HEK293T (cell line): ENCODE results near the gene PDGFRB.

ENCODE experiments used
- CTCF ChIA-PET: fragments of 350-600 bp; formaldehyde crosslinking; extraction: SDS; loops from one replicate; lab custom pipeline; 2021; ENCODE audit warnings: antibody characterized with exemption, inconsistent platforms; lab: Yijun Ruan, JAX
- POLR2A ChIA-PET: fragments of 350-600 bp; formaldehyde crosslinking; extraction: SDS; loops from one replicate; lab custom pipeline; 2020; ENCODE audit warnings: antibody characterized with exemption, inconsistent platforms; lab: Yijun Ruan, JAX
- DNase-seq: peaks from one replicate; pipeline ENCODE4 v3.0.0; 2012; ENCODE audit warnings: mixed read lengths; ENCODE audit errors: extremely low spot score
- ARNT ChIP-seq: fragments of 450-650 bp; IDR thresholded peaks from 2 replicates; pipeline ENCODE4 v1.6.1; 2017; ENCODE audit warnings: mild to moderate bottlenecking
- BHLHE40 ChIP-seq: fragments of 450-650 bp; IDR thresholded peaks from 2 replicates; pipeline ENCODE4 v1.6.1; 2016; ENCODE audit warnings: mild to moderate bottlenecking, moderate library complexity, borderline replicate concordance
- CTBP1 ChIP-seq: fragments of 450-650 bp; IDR thresholded peaks from 2 replicates; pipeline ENCODE4 v1.6.1; 2016; ENCODE audit warnings: borderline replicate concordance
- ELF4 ChIP-seq: fragments of 450-650 bp; IDR thresholded peaks from 2 replicates; pipeline ENCODE4 v1.6.1; 2017; ENCODE audit warnings: antibody characterized with exemption
- FOXA1 ChIP-seq: fragments of 450-650 bp; IDR thresholded peaks from 2 replicates; pipeline ENCODE4 v1.6.1; 2016; ENCODE audit warnings: mild to moderate bottlenecking
- FOXK2 ChIP-seq: fragments of 450-650 bp; IDR thresholded peaks from 2 replicates; pipeline ENCODE4 v1.6.1; 2016; ENCODE audit warnings: mild to moderate bottlenecking
- FOXM1 ChIP-seq: fragments of 450-650 bp; IDR thresholded peaks from 2 replicates; pipeline ENCODE4 v1.6.1; 2017; ENCODE audit warnings: mild to moderate bottlenecking, borderline replicate concordance
- HDGF ChIP-seq: fragments of 450-650 bp; IDR thresholded peaks from 2 replicates; pipeline ENCODE4 v1.6.1; 2017; ENCODE audit warnings: antibody characterized with exemption, borderline replicate concordance
- L3MBTL2 ChIP-seq: fragments of 450-650 bp; conservative IDR thresholded peaks from 2 replicates; pipeline ENCODE4 v1.6.1; 2016; ENCODE audit warnings: mild to moderate bottlenecking
- LEF1 ChIP-seq: fragments of 450-650 bp; IDR thresholded peaks from 2 replicates; pipeline ENCODE4 v1.6.1; 2017; ENCODE audit warnings: mild to moderate bottlenecking, borderline replicate concordance
- NFRKB ChIP-seq: fragments of 450-650 bp; IDR thresholded peaks from 2 replicates; pipeline ENCODE4 v1.6.1; 2016; ENCODE audit warnings: mild to moderate bottlenecking, moderate library complexity
- PKNOX1 ChIP-seq: fragments of 450-650 bp; IDR thresholded peaks from 2 replicates; pipeline ENCODE4 v1.6.1; 2016
- SP1 ChIP-seq: fragments of 450-650 bp; IDR thresholded peaks from 2 replicates; pipeline ENCODE4 v1.6.1; 2017
- SUZ12 ChIP-seq: fragments of 450-650 bp; IDR thresholded peaks from 2 replicates; pipeline ENCODE4 v1.6.1; 2016; ENCODE audit warnings: mild to moderate bottlenecking
- TARDBP ChIP-seq: fragments of 450-650 bp; IDR thresholded peaks from 2 replicates; pipeline ENCODE4 v1.6.1; 2016
- ZNF384 ChIP-seq: fragments of 450-650 bp; IDR thresholded peaks from 2 replicates; pipeline ENCODE4 v1.6.1; 2016

PDGFRB gene

GRCh38 chr5:150134198-150134588 is 21.5 kb downstream of the PDGFRB start:
- ChIA-PET POLR2A (no interaction called here), CTCF (interaction anchor here (0.9 to 2.1 kb wide), 2 partner anchors 24 to 81 kb away, joined by 4 to 5 read pairs; no protein-coding TSS in a partner anchor)
- TF ChIP-seq FOXM1: no peak
- no peak for DNase-seq

GRCh38 chr5:150133581-150134197 is 22.0 kb downstream of the PDGFRB start:
- ChIA-PET POLR2A (no interaction called here), CTCF (interaction anchor here (0.9 kb wide), 1 partner anchor 25 kb away, joined by 4 read pairs; no protein-coding TSS in a partner anchor)
- DNase-seq: no peak
- TF ChIP-seq HDGF (no peak), CTBP1 (no peak), FOXA1 (no peak), BHLHE40 (no peak), SP1 (no peak), FOXM1 (no peak), ZNF384 (no peak), NFRKB (no peak), TARDBP (no peak), LEF1 (no peak), ELF4 (no peak), ARNT (no peak), SUZ12 (no peak), FOXK2 (no peak), PKNOX1 (no peak), L3MBTL2 (no peak)

- no peak for TF ChIP-seq PKNOX1
- no peak for TF ChIP-seq FOXA1
- no peak for TF ChIP-seq CTBP1
- no peak for TF ChIP-seq ARNT
- TF ChIP-seq LEF1: no peak
- TF ChIP-seq FOXM1: no peak
- TF ChIP-seq HDGF: no peak
- no peak for TF ChIP-seq ELF4
- POLR2A ChIA-PET: no interaction called here
- CTCF ChIA-PET: no interaction called here
- no peak for DNase-seq
Measured at GRCh38 chr5:150132740-150133139, 22.9 kb downstream of the PDGFRB start.

GRCh38 chr5:150131978-150132694 is 23.5 kb downstream of the PDGFRB start:
- ChIA-PET POLR2A (no interaction called here), CTCF (interaction anchor here (1.7 kb wide), 1 partner anchor 31 kb away, joined by 4 read pairs; no protein-coding TSS in a partner anchor)
- no peak for DNase-seq
- no peak for TF ChIP-seq ELF4
- no peak for TF ChIP-seq SP1
- no peak for TF ChIP-seq FOXK2
- TF ChIP-seq ARNT: no peak
- no peak for TF ChIP-seq L3MBTL2
- no peak for TF ChIP-seq BHLHE40
- no peak for TF ChIP-seq FOXM1
- TF ChIP-seq SUZ12: no peak
- no peak for TF ChIP-seq FOXA1
- TF ChIP-seq CTBP1: no peak

GRCh38 chr5:150131461-150131860 is 24.2 kb downstream of the PDGFRB start:
- TF ChIP-seq BHLHE40 (no peak), CTBP1 (no peak), LEF1 (no peak), ARNT (no peak), HDGF (no peak), ZNF384 (no peak), NFRKB (no peak), FOXA1 (no peak), PKNOX1 (no peak), FOXK2 (no peak), TARDBP (no peak), L3MBTL2 (no peak), SP1 (no peak), ELF4 (no peak), SUZ12 (no peak), FOXM1 (no peak)
- ChIA-PET CTCF (interaction anchor here (1.7 kb wide), 1 partner anchor 31 kb away, joined by 4 read pairs; no protein-coding TSS in a partner anchor), POLR2A (no interaction called here)
- no peak for DNase-seq

GRCh38 chr5:150130493-150130922 is 25.1 kb downstream of the PDGFRB start:
- DNase-seq: no peak
- ChIA-PET POLR2A (no interaction called here), CTCF (interaction anchor here (0.6 to 1.7 kb wide), 7 partner anchors 8 to 715 kb away, joined by 3 to 6 read pairs (median 4); no protein-coding TSS in a partner anchor)
- TF ChIP-seq SP1 (no peak), CTBP1 (no peak), FOXM1 (no peak), PKNOX1 (no peak), TARDBP (no peak), BHLHE40 (no peak), ARNT (no peak), ELF4 (no peak), FOXK2 (no peak), NFRKB (no peak), ZNF384 (no peak), LEF1 (no peak), L3MBTL2 (no peak), HDGF (no peak), SUZ12 (no peak), FOXA1 (no peak)
